RKO (cell line): Measurements from ENCODE around the gene SLC25A46.
"Not testable (repeated sequence)": the region's sequence is repeated elsewhere in the genome, so short reads cannot be mapped to it uniquely, and the experiment has no call there.

Experiments used
- DNase-seq: peaks from one replicate; pipeline ENCODE4 v3.0.0-alpha.2; 2016; ENCODE audit warnings: low spot score

The SLC25A46 gene

GRCh38 chr5:110757118-110757729, 18.4 kb downstream of the SLC25A46 start:
- DNase-seq, result peak; percentile 57

GRCh38 chr5:110760158-110760557, 21.4 kb downstream of the SLC25A46 start:
- DNase-seq, result no peak

GRCh38 chr5:110768138-110768860, 29.5 kb downstream of the SLC25A46 start:
- DNase-seq, result no peak

GRCh38 chr5:110769000-110769681, 30.3 kb downstream of the SLC25A46 start:
- DNase-seq, result no peak

GRCh38 chr5:110770286-110770685, 31.5 kb downstream of the SLC25A46 start:
- no peak for DNase-seq

- DNase-seq, result no peak
Measured at GRCh38 chr5:110784901-110785300, 46.1 kb downstream of the SLC25A46 start.

- DNase-seq, result no peak
Measured at GRCh38 chr5:110785356-110785755, 46.5 kb downstream of the SLC25A46 start.

GRCh38 chr5:110788006-110788405, 49.2 kb downstream of the SLC25A46 start:
- not testable (repeated sequence) for DNase-seq

GRCh38 chr5:110790673-110791072, 51.9 kb downstream of the SLC25A46 start:
- DNase-seq, result peak; percentile 24

- no peak for DNase-seq
Measured at GRCh38 chr5:110802998-110803397, 64.2 kb downstream of the SLC25A46 start.

GRCh38 chr5:110803467-110804326, 64.9 kb downstream of the SLC25A46 start:
- DNase-seq, result no peak

GRCh38 chr5:110807169-110807568, 68.4 kb downstream of the SLC25A46 start:
- no peak for DNase-seq

- DNase-seq, result no peak
Measured at GRCh38 chr5:110809006-110809405, 70.2 kb downstream of the SLC25A46 start.
